GM23338 (cell line): ENCODE data around the gene DEUP1. TPM values are rescaled to one million over a fixed set of nuclear protein-coding genes. Genes with fewer than 3 reads are reported as not detected.

Experiments used
- ATAC-seq: fragments of 200-7000 bp; cut with Tn5 transposase; 3 replicates; pipeline ENCODE4 v1.9.1; 2020
- DNase-seq: peaks from one replicate; pipeline ENCODE4 v3.0.0-alpha.2; 2015; ENCODE audit warnings: low spot score
- H2AFZ ChIP-seq: fragments of 200-600 bp; sonication (generic); 2 replicates; pipeline ENCODE4 v1.8.0; 2016; ENCODE audit warnings: antibody characterized with exemption, mild to moderate bottlenecking, moderate library complexity
- H3F3A ChIP-seq: fragments of 200-600 bp; sonication (generic); replicated peaks from 2 replicates; pipeline ENCODE4 v1.8.0; 2017; ENCODE audit warnings: antibody characterized with exemption, mixed run types, low read depth
- H3K27ac ChIP-seq: fragments of 200-600 bp; sonication (generic); 2 replicates; pipeline ENCODE4 v1.6.1; 2016; ENCODE audit warnings: low read depth
- H3K27me3 ChIP-seq: fragments of 200-600 bp; sonication (generic); 2 replicates; pipeline ENCODE4 v1.8.0; 2016; ENCODE audit warnings: mild to moderate bottlenecking, mixed run types, moderate library complexity; ENCODE audit not compliant: insufficient read depth
- H3K36me3 ChIP-seq: fragments of 200-600 bp; sonication (generic); 2 replicates; pipeline ENCODE4 v1.8.0; 2016; ENCODE audit warnings: mild to moderate bottlenecking; ENCODE audit not compliant: insufficient read depth
- H3K4me1 ChIP-seq: fragments of 200-600 bp; sonication (generic); 2 replicates; pipeline ENCODE4 v1.8.0; 2016; ENCODE audit warnings: mild to moderate bottlenecking, moderate library complexity; ENCODE audit not compliant: insufficient read depth
- H3K4me2 ChIP-seq: fragments of 200-600 bp; sonication (generic); 2 replicates; pipeline ENCODE4 v1.7.1; 2017; ENCODE audit warnings: mixed run types
- H3K4me3 ChIP-seq: fragments of 200-600 bp; sonication (generic); 2 replicates; pipeline ENCODE4 v1.6.1; 2016; ENCODE audit warnings: mixed run types
- H3K79me2 ChIP-seq: fragments of 200-600 bp; sonication (generic); replicated peaks from 2 replicates; pipeline ENCODE4 v1.8.0; 2017; ENCODE audit warnings: mild to moderate bottlenecking; ENCODE audit not compliant: insufficient read depth
- H3K9me2 ChIP-seq: fragments of 200-600 bp; sonication (generic); 2 replicates; pipeline ENCODE4 v1.8.0; 2017; ENCODE audit not compliant: insufficient read depth
- H4K20me1 ChIP-seq: fragments of 200-600 bp; sonication (generic); replicated peaks from 2 replicates; pipeline ENCODE4 v1.8.0; 2017; ENCODE audit warnings: mild to moderate bottlenecking; ENCODE audit not compliant: insufficient read depth
- H3K27ac Mint-ChIP-seq: 2 replicates; pipeline ENCODE4 v1.8.0; 2020; ENCODE audit warnings: inconsistent platforms, mild to moderate bottlenecking, moderate library complexity, mixed read lengths
- H3K27me3 Mint-ChIP-seq: 3 replicates; pipeline ENCODE4 v1.8.0; 2022; ENCODE audit warnings: low read depth, mild to moderate bottlenecking, moderate library complexity, mixed read lengths, inconsistent platforms; ENCODE audit not compliant: insufficient read depth, poor library complexity
- H3K36me3 Mint-ChIP-seq: 3 replicates; pipeline ENCODE4 v1.8.0; 2021; ENCODE audit warnings: low read depth, mild to moderate bottlenecking, inconsistent platforms, moderate library complexity, mixed read lengths
- H3K4me1 Mint-ChIP-seq: 3 replicates; pipeline ENCODE4 v1.8.0; 2020; ENCODE audit warnings: mild to moderate bottlenecking, inconsistent platforms, mixed read lengths
- H3K4me3 Mint-ChIP-seq: 3 replicates; pipeline ENCODE4 v1.8.0; 2021; ENCODE audit warnings: moderate library complexity, mild to moderate bottlenecking, inconsistent platforms, mixed read lengths
- H3K9me3 Mint-ChIP-seq: 3 replicates; pipeline ENCODE4 v1.8.0; 2020; ENCODE audit warnings: moderate library complexity, mild to moderate bottlenecking, inconsistent platforms, mixed read lengths
- STAT1 ChIP-seq: IDR thresholded peaks from one replicate; pipeline ENCODE4 v1.6.1; 2016; ENCODE audit warnings: antibody characterized with exemption; ENCODE audit not compliant: unreplicated experiment
- ZNF114 ChIP-seq: fragments of 250-450 bp; sonication (Bioruptor Pico); IDR thresholded peaks from 2 replicates; pipeline ENCODE4 v1.5.0; 2020; ENCODE audit warnings: mild to moderate bottlenecking, moderate library complexity
- polyA plus RNA-seq: library from polyadenylated mRNA; unstranded; fragments of >200 nt; fragmentation: Nextera tagmentation; extraction: Ambion mirVana; gene quantifications from 2 replicates; pipeline ENCODE4 v1.2.1, GENCODE V29; 2016
- total RNA-seq: library from RNA; depleted of rRNA; stranded (reverse); fragments of >200 nt; shearing (Covaris generic); gene quantifications from 2 replicates; pipeline ENCODE4 v1.2.3, GENCODE V29; 2014
- TF ChIP-seq, protein P1 (sequence below): fragments of 250-450 bp; sonication (Bioruptor Pico); IDR thresholded peaks from 2 replicates; pipeline ENCODE4 v1.5.0; 2020; ENCODE audit warnings: mild to moderate bottlenecking, moderate library complexity
- TF ChIP-seq, protein P2 (sequence below): IDR thresholded peaks from one replicate; pipeline ENCODE4 v1.6.1; 2018; ENCODE audit warnings: antibody characterized with exemption; ENCODE audit not compliant: unreplicated experiment

DEUP1 gene
- total and polyA plus RNA-seq, 2 experiments from 2014 or later, result 0.63 to 1.7 TPM

- H3K4me1 ChIP-seq, result peaks cover 24% of the 10 kb centered on the region
- no peak for DNase-seq
- H2AFZ ChIP-seq, result no peak overlapping the region
- H3K36me3 ChIP-seq, result no peaks in the 10 kb centered on the region
- Mint-ChIP-seq H3K4me1 (peaks cover 64% of the 10 kb centered on the region), H3K4me3 (no peak overlapping the region), H3K27me3 (peaks cover 15% of the 10 kb centered on the region), H3K9me3 (no peaks in the 10 kb centered on the region), H3K36me3 (peaks cover 13% of the 10 kb centered on the region; the same call in 2 of the 3 replicates), H3K27ac (no peak overlapping the region)
- H3K9me2 ChIP-seq, result no peaks in the 10 kb centered on the region
- no peaks in the 10 kb centered on the region for H3K27me3 ChIP-seq
- H3F3A ChIP-seq, result peaks cover 5% of the 10 kb centered on the region; the same call in 1 of the 2 replicates
- 0 out of 2 replicates have a peak, but pooled peaks cover 7% of the 10 kb centered on the region for H3K79me2 ChIP-seq
- TF ChIP-seq STAT1, result no peak
- no peak for TF ChIP-seq ZNF114 (CRISPR knock-in tag)
- ATAC-seq, result no peak
- H3K4me3 ChIP-seq, result no peak overlapping the region
- no peak overlapping the region for H3K4me2 ChIP-seq
- no peaks in the 10 kb centered on the region for H4K20me1 ChIP-seq
- no peak overlapping the region for H3K27ac ChIP-seq
Observed at GRCh38 chr11:93481279-93481678, 150.7 kb downstream of the DEUP1 start.

DNA sequence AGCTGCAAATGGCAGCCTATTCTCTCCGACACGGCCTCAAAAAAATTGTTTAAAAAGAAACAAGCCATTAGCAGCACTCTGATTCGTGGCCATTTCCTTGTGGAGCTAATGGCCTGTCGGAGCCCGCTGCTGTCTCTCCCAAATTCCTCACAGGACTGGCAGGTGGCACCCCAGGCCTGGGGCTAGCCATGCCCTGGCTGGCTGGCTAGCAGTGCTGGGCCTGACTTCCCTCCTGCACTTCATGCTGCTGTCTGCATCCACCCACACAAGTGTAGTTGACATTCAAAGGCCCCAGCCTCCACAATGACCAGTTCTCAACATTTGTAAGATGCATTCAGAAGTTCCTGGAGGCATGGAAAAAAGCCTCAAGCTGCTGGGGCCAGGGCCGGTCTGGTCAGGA lies 151.2 kb downstream of the DEUP1 start:
- Mint-ChIP-seq H3K36me3 (peaks cover 9% of the 10 kb centered on the region; the same call in 2 of the 3 replicates), H3K4me3 (no peak overlapping the region), H3K27ac (peak overlapping the region; percentile 20; the same call in 1 of the 2 replicates), H3K27me3 (peaks cover 15% of the 10 kb centered on the region), H3K4me1 (peaks cover 59% of the 10 kb centered on the region), H3K9me3 (no peaks in the 10 kb centered on the region)
- Histone ChIP-seq H3K4me2 (no peak overlapping the region), H3K27ac (no peak overlapping the region), H3K79me2 (0 out of 2 replicates have a peak, but pooled peaks cover 9% of the 10 kb centered on the region), H3K4me3 (no peak overlapping the region), H3F3A (peaks cover 5% of the 10 kb centered on the region; the same call in 1 of the 2 replicates), H2AFZ (no peak overlapping the region), H3K27me3 (no peaks in the 10 kb centered on the region), H3K36me3 (no peaks in the 10 kb centered on the region), H3K4me1 (peaks cover 23% of the 10 kb centered on the region), H3K9me2 (no peaks in the 10 kb centered on the region), H4K20me1 (no peaks in the 10 kb centered on the region)
- no peak for ATAC-seq
- TF ChIP-seq, protein P1, sequence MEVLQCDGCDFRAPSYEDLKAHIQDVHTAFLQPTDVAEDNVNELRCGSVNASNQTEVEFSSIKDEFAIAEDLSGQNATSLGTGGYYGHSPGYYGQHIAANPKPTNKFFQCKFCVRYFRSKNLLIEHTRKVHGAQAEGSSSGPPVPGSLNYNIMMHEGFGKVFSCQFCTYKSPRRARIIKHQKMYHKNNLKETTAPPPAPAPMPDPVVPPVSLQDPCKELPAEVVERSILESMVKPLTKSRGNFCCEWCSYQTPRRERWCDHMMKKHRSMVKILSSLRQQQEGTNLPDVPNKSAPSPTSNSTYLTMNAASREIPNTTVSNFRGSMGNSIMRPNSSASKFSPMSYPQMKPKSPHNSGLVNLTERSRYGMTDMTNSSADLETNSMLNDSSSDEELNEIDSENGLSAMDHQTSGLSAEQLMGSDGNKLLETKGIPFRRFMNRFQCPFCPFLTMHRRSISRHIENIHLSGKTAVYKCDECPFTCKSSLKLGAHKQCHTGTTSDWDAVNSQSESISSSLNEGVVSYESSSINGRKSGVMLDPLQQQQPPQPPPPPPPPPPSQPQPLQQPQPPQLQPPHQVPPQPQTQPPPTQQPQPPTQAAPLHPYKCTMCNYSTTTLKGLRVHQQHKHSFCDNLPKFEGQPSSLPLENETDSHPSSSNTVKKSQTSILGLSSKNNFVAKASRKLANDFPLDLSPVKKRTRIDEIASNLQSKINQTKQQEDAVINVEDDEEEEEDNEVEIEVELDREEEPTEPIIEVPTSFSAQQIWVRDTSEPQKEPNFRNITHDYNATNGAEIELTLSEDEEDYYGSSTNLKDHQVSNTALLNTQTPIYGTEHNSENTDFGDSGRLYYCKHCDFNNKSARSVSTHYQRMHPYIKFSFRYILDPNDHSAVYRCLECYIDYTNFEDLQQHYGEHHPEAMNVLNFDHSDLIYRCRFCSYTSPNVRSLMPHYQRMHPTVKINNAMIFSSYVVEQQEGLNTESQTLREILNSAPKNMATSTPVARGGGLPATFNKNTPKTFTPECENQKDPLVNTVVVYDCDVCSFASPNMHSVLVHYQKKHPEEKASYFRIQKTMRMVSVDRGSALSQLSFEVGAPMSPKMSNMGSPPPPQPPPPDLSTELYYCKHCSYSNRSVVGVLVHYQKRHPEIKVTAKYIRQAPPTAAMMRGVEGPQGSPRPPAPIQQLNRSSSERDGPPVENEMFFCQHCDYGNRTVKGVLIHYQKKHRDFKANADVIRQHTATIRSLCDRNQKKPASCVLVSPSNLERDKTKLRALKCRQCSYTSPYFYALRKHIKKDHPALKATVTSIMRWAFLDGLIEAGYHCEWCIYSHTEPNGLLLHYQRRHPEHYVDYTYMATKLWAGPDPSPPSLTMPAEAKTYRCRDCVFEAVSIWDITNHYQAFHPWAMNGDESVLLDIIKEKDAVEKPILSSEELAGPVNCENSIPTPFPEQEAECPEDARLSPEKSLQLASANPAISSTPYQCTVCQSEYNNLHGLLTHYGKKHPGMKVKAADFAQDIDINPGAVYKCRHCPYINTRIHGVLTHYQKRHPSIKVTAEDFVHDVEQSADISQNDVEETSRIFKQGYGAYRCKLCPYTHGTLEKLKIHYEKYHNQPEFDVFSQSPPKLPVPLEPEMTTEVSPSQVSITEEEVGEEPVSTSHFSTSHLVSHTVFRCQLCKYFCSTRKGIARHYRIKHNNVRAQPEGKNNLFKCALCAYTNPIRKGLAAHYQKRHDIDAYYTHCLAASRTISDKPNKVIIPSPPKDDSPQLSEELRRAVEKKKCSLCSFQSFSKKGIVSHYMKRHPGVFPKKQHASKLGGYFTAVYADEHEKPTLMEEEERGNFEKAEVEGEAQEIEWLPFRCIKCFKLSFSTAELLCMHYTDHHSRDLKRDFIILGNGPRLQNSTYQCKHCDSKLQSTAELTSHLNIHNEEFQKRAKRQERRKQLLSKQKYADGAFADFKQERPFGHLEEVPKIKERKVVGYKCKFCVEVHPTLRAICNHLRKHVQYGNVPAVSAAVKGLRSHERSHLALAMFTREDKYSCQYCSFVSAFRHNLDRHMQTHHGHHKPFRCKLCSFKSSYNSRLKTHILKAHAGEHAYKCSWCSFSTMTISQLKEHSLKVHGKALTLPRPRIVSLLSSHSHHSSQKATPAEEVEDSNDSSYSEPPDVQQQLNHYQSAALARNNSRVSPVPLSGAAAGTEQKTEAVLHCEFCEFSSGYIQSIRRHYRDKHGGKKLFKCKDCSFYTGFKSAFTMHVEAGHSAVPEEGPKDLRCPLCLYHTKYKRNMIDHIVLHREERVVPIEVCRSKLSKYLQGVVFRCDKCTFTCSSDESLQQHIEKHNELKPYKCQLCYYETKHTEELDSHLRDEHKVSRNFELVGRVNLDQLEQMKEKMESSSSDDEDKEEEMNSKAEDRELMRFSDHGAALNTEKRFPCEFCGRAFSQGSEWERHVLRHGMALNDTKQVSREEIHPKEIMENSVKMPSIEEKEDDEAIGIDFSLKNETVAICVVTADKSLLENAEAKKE (CRISPR knock-in tag), result no peak
- TF ChIP-seq, protein P2, sequence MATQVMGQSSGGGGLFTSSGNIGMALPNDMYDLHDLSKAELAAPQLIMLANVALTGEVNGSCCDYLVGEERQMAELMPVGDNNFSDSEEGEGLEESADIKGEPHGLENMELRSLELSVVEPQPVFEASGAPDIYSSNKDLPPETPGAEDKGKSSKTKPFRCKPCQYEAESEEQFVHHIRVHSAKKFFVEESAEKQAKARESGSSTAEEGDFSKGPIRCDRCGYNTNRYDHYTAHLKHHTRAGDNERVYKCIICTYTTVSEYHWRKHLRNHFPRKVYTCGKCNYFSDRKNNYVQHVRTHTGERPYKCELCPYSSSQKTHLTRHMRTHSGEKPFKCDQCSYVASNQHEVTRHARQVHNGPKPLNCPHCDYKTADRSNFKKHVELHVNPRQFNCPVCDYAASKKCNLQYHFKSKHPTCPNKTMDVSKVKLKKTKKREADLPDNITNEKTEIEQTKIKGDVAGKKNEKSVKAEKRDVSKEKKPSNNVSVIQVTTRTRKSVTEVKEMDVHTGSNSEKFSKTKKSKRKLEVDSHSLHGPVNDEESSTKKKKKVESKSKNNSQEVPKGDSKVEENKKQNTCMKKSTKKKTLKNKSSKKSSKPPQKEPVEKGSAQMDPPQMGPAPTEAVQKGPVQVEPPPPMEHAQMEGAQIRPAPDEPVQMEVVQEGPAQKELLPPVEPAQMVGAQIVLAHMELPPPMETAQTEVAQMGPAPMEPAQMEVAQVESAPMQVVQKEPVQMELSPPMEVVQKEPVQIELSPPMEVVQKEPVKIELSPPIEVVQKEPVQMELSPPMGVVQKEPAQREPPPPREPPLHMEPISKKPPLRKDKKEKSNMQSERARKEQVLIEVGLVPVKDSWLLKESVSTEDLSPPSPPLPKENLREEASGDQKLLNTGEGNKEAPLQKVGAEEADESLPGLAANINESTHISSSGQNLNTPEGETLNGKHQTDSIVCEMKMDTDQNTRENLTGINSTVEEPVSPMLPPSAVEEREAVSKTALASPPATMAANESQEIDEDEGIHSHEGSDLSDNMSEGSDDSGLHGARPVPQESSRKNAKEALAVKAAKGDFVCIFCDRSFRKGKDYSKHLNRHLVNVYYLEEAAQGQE, result no peak
- no peak for DNase-seq
